B cell (primary cell): Measurements from ENCODE around the gene PGS1. TPM values are rescaled to one million over a fixed set of nuclear protein-coding genes. Genes with fewer than 3 reads are reported as not detected.

ENCODE experiments used
- ATAC-seq: fragments of 200-7000 bp; cut with Tn5 transposase; one replicate; pipeline ENCODE4 v1.10.0; 2021; ENCODE audit warnings: low read depth, mild to moderate bottlenecking, moderate number of reproducible peaks, moderate library complexity
- CTCF ChIA-PET: fragments of 350-600 bp; sonication (Branson Sonifier 250); formaldehyde crosslinking; loops from one replicate; lab custom pipeline; 2021; ENCODE audit warnings: antibody characterized with exemption, inconsistent platforms; lab: Charles Lee
- POLR2A ChIA-PET: fragments of 350-600 bp; sonication (Branson Sonifier 250); formaldehyde crosslinking; loops from one replicate; lab custom pipeline; 2021; ENCODE audit warnings: antibody characterized with exemption; lab: Charles Lee
- DNase-seq: peaks from one replicate; pipeline ENCODE4 v3.0.0; 2013
- H2AFZ ChIP-seq: 2 replicates; pipeline ENCODE4 v1.6.1; 2012; ENCODE audit warnings: mild to moderate bottlenecking, low read depth, low read length; ENCODE audit not compliant: insufficient read depth, poor library complexity, severe bottlenecking
- H3K27ac ChIP-seq, 2 donors: 1 replicate in 1 of 2; 2 replicates in 1 of 2; pipeline ENCODE4 v1.5.1; 2012 to 2013; ENCODE audit warnings: low read length in 2 of 2, mild to moderate bottlenecking in 2 of 2, moderate library complexity in 1 of 2
- H3K27me3 ChIP-seq, 4 experiments: fragments of 200-600 bp in 1 of 4; sonication (generic) in 1 of 4; replicated peaks in 1 of 4; 1 replicate in 2 of 4; 2 replicates in 2 of 4; pipeline versions ENCODE4 v1.6.1 to v1.7.0; 2013 to 2016; ENCODE audit warnings: low read length in 3 of 4, mild to moderate bottlenecking in 2 of 4, mixed read lengths in 1 of 4, moderate library complexity in 1 of 4; ENCODE audit not compliant: insufficient read depth in 4 of 4, control insufficient read depth in 3 of 4; ENCODE audit errors: control extremely low read depth in 1 of 4
- H3K36me3 ChIP-seq, 2 experiments: replicated peaks in 1 of 2; 1 replicate in 1 of 2; 2 replicates in 1 of 2; pipeline versions ENCODE4 v1.6.1 to v1.7.1; 2013; ENCODE audit warnings: low read length in 1 of 2; ENCODE audit not compliant: insufficient read depth in 2 of 2, control insufficient read depth in 1 of 2; ENCODE audit errors: control extremely low read depth in 1 of 2, extremely low read depth in 1 of 2
- H3K4me1 ChIP-seq, 2 donors: fragments of 200-600 bp in 1 of 2; sonication (generic) in 1 of 2; 1 replicate in 1 of 2; 2 replicates in 1 of 2; pipeline versions ENCODE4 v1.5.1 to v1.6.1; 2013 to 2017; ENCODE audit warnings: low read length in 2 of 2; ENCODE audit not compliant: control insufficient read depth in 2 of 2, insufficient read depth in 2 of 2
- H3K4me2 ChIP-seq: replicated peaks from 2 replicates; pipeline ENCODE3; 2012; ENCODE audit warnings: mild to moderate bottlenecking, low read depth, low read length; ENCODE audit not compliant: poor library complexity, severe bottlenecking
- H3K4me3 ChIP-seq, 5 experiments: fragments of 200-600 bp in 1 of 5; sonication (generic) in 1 of 5; 1 replicate in 3 of 5; 2 replicates in 2 of 5; pipeline versions ENCODE4 v1.5.1 to v1.7.0; 2011 to 2016; ENCODE audit warnings: low read length in 4 of 5, mild to moderate bottlenecking in 4 of 5, low read depth in 2 of 5, control low read depth in 1 of 5, moderate library complexity in 1 of 5; ENCODE audit not compliant: insufficient read depth in 1 of 5; ENCODE audit errors: control extremely low read depth in 1 of 5, extremely low read depth in 1 of 5
- H3K79me2 ChIP-seq: fragments of 200-600 bp; sonication (generic); one replicate; pipeline ENCODE4 v1.6.0; 2016; ENCODE audit warnings: low read length; ENCODE audit not compliant: control insufficient read depth, insufficient read depth
- H3K9ac ChIP-seq: fragments of 200-600 bp; sonication (generic); 2 replicates; pipeline ENCODE4 v1.6.1; 2017; ENCODE audit warnings: mild to moderate bottlenecking, low read length, moderate library complexity
- H3K9me3 ChIP-seq, 3 donors: one replicate each; pipeline versions ENCODE4 v1.6.1 to v1.7.1; 2013; ENCODE audit warnings: low read length in 2 of 3; ENCODE audit not compliant: control insufficient read depth in 2 of 3, insufficient read depth in 1 of 3; ENCODE audit errors: control extremely low read depth in 1 of 3
- H4K20me1 ChIP-seq: 2 replicates; pipeline ENCODE4 v1.6.0; 2012; ENCODE audit warnings: mild to moderate bottlenecking, low read length; ENCODE audit not compliant: insufficient read depth, control insufficient read depth, poor library complexity, severe bottlenecking
- H3K27ac Mint-ChIP-seq: one replicate; pipeline ENCODE4 v1.8.0; 2021; ENCODE audit warnings: mixed read lengths
- H3K27me3 Mint-ChIP-seq: one replicate; pipeline ENCODE4 v1.8.0; 2021; ENCODE audit warnings: mixed read lengths
- H3K4me1 Mint-ChIP-seq: one replicate; pipeline ENCODE4 v1.8.0; 2021; ENCODE audit warnings: mixed read lengths
- H3K4me3 Mint-ChIP-seq: one replicate; pipeline ENCODE4 v1.8.0; 2021; ENCODE audit warnings: mixed read lengths
- H3K9me3 Mint-ChIP-seq: one replicate; pipeline ENCODE4 v1.8.0; 2022; ENCODE audit warnings: mixed read lengths; ENCODE audit not compliant: insufficient read depth
- EZH2 ChIP-seq: IDR thresholded peaks from 2 replicates; pipeline ENCODE4 v1.6.1; 2012; ENCODE audit warnings: borderline replicate concordance, low read depth, mild to moderate bottlenecking, moderate library complexity, low read length; ENCODE audit not compliant: insufficient read depth, poor library complexity, severe bottlenecking
- WGBS: methylation state at CpG from one replicate; pipeline ENCODE4 v1.1.5; 2013; ENCODE audit warnings: missing lambda C conversion rate; ENCODE audit not compliant: insufficient coverage; 5-methylcytosine and 5-hydroxymethylcytosine counted together
- intact Hi-C: fragments of 100-400 bp; cut with micrococcal nuclease; formaldehyde crosslinking; loops from one replicate; pipeline ENCODE4 v1.10.0; 2022
- polyA plus RNA-seq: library from polyadenylated mRNA; depleted of rRNA; stranded (reverse); fragments of >200 nt; gene quantifications from 2 replicates; pipeline ENCODE4 v1.2.3, GENCODE V29; 2012
- total RNA-seq, 2 donors: library from RNA; stranded (reverse); fragments of 120-200 nt in 1 of 2; gene quantifications; 1 replicate in 1 of 2; 2 replicates in 1 of 2; pipeline versions ENCODE4 v1.2.3 to v1.2.4, GENCODE V29; 2013 to 2022
- TF ChIP-seq, protein P1 (sequence below): fragments of 200-600 bp; IDR thresholded peaks from one replicate; pipeline ENCODE4 v1.8.0; 2022; ENCODE audit warnings: antibody characterized with exemption, mild to moderate bottlenecking

Gene PGS1
- total and polyA plus RNA-seq, 2 donors (not counting 1 experiment from before 2014, with no cell fraction given), result 85.1 to 88.3 TPM

- Histone ChIP-seq H3K79me2 (peaks cover 100% of the 10 kb centered on the region), H3K4me1 (peaks cover under 1 to 9% of the 10 kb centered on the region in 2 donors), H3K27ac (no peak overlapping the region), H4K20me1 (peaks cover 97% of the 10 kb centered on the region), H3K4me3 (no peak overlapping the region), H3K9me3 (no peaks in the 10 kb centered on the region), H3K4me2 (no peak overlapping the region), H3K36me3 (peaks cover 0 to 66% of the 10 kb centered on the region in 2 experiments), H2AFZ (no peak overlapping the region), H3K27me3 (no peaks in the 10 kb centered on the region), H3K9ac (no peak overlapping the region)
- DNase-seq, result no peak
- Mint-ChIP-seq H3K9me3 (no peaks in the 10 kb centered on the region), H3K27ac (no peak overlapping the region), H3K27me3 (no peaks in the 10 kb centered on the region), H3K4me1 (peaks cover 22% of the 10 kb centered on the region), H3K4me3 (no peak overlapping the region)
- ATAC-seq, result no peak
- 97% methylated on average over 7 of the region's 7 CpGs for WGBS
- CTCF ChIA-PET, result no interaction called here
- intact Hi-C loops, result no loop called here
- TF ChIP-seq, protein P1, sequence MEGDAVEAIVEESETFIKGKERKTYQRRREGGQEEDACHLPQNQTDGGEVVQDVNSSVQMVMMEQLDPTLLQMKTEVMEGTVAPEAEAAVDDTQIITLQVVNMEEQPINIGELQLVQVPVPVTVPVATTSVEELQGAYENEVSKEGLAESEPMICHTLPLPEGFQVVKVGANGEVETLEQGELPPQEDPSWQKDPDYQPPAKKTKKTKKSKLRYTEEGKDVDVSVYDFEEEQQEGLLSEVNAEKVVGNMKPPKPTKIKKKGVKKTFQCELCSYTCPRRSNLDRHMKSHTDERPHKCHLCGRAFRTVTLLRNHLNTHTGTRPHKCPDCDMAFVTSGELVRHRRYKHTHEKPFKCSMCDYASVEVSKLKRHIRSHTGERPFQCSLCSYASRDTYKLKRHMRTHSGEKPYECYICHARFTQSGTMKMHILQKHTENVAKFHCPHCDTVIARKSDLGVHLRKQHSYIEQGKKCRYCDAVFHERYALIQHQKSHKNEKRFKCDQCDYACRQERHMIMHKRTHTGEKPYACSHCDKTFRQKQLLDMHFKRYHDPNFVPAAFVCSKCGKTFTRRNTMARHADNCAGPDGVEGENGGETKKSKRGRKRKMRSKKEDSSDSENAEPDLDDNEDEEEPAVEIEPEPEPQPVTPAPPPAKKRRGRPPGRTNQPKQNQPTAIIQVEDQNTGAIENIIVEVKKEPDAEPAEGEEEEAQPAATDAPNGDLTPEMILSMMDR, result no peak
- no peak for TF ChIP-seq EZH2
- POLR2A ChIA-PET, result no interaction called here
Measured at GRCh38 chr17:78394209-78394608, 15.8 kb downstream of the PGS1 start.

DNA sequence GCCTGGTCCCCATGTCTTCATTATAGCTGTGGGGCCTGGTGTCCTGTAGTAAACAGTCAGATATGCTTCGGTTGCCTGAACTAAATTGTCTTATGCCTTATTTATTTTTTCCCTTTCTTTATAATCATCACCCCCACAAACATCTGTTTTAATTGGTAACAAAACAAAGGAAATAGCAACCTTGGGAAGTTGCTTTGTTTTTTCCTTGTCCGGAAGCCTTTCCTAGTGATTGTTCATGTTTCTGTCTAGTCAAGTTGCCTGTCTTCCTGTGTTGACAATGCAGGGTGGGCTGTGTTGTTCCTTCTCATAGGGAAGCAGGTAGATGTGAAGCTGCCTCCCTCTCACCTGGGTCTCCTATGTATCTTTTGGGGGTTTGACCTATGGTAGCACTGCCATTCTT lies 16.7 kb downstream of the PGS1 start:
- Mint-ChIP-seq H3K27ac (no peak overlapping the region), H3K4me3 (no peak overlapping the region), H3K9me3 (no peaks in the 10 kb centered on the region), H3K4me1 (peaks cover 19% of the 10 kb centered on the region), H3K27me3 (no peaks in the 10 kb centered on the region)
- DNase-seq (no peak), ATAC-seq (no peak)
- no peak overlapping the region for H3K4me3 ChIP-seq
- H3K27me3 ChIP-seq, result no peaks in the 10 kb centered on the region
- intact Hi-C loops, result no loop called here
- no peak overlapping the region for H3K4me2 ChIP-seq
- POLR2A ChIA-PET, result no interaction called here
- H3K79me2 ChIP-seq, result peaks cover 97% of the 10 kb centered on the region
- no peak for TF ChIP-seq EZH2
- CTCF ChIA-PET, result no interaction called here
- H3K4me1 ChIP-seq, result peaks cover 0 to 2% of the 10 kb centered on the region in 2 donors
- H3K27ac ChIP-seq, result no peak overlapping the region
- H4K20me1 ChIP-seq, result peaks cover 90% of the 10 kb centered on the region
- no peak overlapping the region for H3K9ac ChIP-seq
- no peaks in the 10 kb centered on the region for H3K9me3 ChIP-seq
- H3K36me3 ChIP-seq, result peaks cover 0 to 75% of the 10 kb centered on the region in 2 experiments
- no CpG with 5 or more reads among the region's 2 CpGs for WGBS
- no peak overlapping the region for H2AFZ ChIP-seq
